ENCODE results near the gene NTN1.

The NTN1 gene

GRCh38 chr17:9291912-9292560, 270.7 kb downstream of the NTN1 start:
- DNase-seq, result peak; percentile 27

GRCh38 chr17:9292561-9292941, 271.2 kb downstream of the NTN1 start:
- no peak for DNase-seq
